ENCODE results near the gene CACNA1D.

GRCh38 chr3:53846134-53846850 lies 351.9 kb downstream of the CACNA1D start, which contains the start of the genes CHDH and IL17RB:
- TF ChIP-seq CTCF (conservative IDR thresholded peaks at IDR 0.05), result no peak
- TF ChIP-seq ZFX (IDR thresholded peaks at IDR 0.05), result peak; percentile 72

Measured in C4-2B (cell line).